NCI-H460 (cell line): ENCODE measurements around the gene CENPH. TPM values are rescaled to one million over a fixed set of nuclear protein-coding genes. Genes with fewer than 3 reads are reported as not detected.
A peak's percentile ranks its signal among the peaks of the same experiment; 100 is the strongest.
"Not testable (repeated sequence)": the region's sequence is repeated elsewhere in the genome, so short reads cannot be mapped to it uniquely, and the experiment has no call there.

Experiments
- DNase-seq: peaks from one replicate; pipeline ENCODE4 v3.0.0-alpha.2; 2016; ENCODE audit warnings: low read depth; ENCODE audit errors: extremely low read depth
- polyA plus RNA-seq: library from polyadenylated mRNA; depleted of rRNA; stranded (reverse); fragments of >200 nt; gene quantifications from 2 replicates; pipeline ENCODE4 v1.2.3, GENCODE V29; 2014; cell fraction: nucleus; rRNA removed
- total RNA-seq: library from RNA; depleted of rRNA; stranded (reverse); fragments of >200 nt; shearing (Covaris generic); gene quantifications from 2 replicates; pipeline ENCODE4 v1.2.3, GENCODE V29; 2014; rRNA removed

The CENPH gene, protein sequence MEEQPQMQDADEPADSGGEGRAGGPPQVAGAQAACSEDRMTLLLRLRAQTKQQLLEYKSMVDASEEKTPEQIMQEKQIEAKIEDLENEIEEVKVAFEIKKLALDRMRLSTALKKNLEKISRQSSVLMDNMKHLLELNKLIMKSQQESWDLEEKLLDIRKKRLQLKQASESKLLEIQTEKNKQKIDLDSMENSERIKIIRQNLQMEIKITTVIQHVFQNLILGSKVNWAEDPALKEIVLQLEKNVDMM
- total RNA-seq, result 39.1 and 41.6 TPM in 2 replicates
- 58.7 and 63.1 TPM in 2 replicates for polyA plus RNA-seq

DNA sequence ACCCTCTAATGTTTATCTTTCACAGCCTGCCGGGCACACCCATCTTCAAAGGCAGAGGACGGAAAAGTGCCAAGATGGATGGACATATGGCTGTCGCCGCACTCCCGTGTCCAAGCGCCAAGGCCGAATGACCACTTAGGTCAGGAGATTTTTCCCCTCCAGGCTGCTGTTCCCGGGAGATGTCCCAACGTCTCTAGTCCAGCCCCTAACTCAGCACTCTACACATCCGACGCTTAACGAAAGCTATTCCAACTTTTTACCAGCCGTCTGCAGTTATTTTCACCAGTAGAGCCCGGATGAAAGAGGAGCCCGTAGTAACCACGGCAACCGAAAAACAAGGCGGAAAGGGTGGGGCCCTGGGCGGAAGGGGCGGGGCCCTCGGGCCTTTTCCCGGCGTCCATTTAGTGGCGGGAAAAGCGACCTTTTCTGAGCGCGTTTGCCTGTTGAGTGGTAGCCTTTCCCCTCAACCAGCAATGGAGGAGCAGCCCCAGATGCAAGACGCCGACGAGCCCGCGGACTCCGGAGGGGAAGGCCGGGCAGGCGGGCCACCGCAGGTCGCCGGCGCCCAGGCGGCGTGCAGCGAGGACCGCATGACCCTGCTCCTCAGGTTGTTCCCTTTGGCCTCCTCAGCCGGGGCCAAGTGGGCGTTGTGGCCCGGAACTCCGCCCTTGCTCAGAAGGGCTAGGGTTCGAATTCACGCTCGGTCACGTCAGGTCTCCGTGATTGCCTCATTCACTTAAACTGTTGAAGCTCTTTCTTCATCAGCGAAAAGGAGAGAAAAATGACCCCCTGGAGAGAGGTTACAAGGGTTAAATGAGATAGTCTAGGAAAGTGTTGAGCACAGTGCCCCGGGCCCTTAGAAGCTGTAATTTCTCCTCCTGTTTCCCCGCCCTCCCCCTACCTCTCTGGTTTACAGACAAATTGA, at the start of gene CENPH:
Gene CENPH, plus strand, starts transcription at position 422 of the 925 bp plus-strand sequence. Its CDS starts 52 bp downstream, at position 474.
- peak; percentile 88 for DNase-seq

DNA sequence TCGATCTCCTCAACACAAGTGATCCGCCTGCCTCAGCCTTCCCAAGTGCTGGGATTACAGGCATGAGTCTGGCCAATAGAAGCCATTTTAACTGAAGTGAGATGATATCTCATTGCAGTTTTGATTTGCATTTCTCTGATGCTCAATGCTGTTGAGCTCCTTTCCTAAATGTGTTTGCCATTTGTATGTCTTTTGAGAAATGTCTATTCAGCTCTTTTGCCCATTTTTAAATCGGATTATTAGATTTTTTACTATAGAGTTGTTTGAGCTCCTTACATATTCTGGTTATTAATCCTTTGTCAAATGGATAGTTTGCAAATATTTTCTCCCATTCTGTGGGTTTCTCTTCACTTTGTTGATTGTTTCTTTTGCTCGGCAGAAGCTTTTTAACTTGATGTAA, 49.1 kb upstream of the CENPH start:
- not testable (repeated sequence) for DNase-seq

DNA sequence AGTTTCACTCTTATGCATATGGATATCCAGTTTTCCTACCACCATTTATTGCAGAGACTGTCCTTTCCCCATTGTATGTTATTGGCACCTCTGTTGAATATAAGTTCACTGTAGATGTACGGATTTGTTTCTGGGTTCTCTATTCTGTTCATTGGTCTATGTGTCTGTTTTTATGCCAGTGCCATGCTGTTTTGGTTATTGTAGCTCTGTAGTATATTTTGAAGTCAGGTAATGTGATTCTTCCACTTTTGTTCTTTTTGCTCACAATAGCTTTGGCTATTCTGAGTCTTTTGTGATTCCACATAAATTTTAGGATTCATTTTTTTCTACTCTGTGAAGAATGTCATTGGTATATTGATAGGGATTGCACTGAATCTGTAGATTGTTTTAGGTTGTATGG, 48.6 kb upstream of the CENPH start:
- DNase-seq, result no peak

DNA sequence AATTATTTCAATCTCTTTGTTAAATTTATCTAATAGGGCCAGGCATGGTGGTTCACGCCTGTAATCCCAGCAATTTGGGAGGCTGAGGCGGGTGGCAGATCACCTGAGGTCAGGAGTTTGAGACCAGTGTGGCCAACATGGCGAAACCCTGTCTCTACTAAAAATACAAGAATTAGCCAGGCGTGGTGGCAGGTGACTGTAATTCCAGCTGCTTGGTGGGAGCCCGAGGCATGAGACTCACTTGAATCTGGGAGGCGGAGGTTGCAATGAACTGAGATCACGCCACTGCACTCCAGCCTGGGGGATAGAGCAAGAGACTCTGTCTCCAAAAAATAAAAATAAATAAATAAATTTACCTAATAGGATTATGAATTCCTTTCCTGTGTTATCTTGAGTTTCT, 40.8 kb upstream of the CENPH start:
- DNase-seq, result not testable (repeated sequence)

DNA sequence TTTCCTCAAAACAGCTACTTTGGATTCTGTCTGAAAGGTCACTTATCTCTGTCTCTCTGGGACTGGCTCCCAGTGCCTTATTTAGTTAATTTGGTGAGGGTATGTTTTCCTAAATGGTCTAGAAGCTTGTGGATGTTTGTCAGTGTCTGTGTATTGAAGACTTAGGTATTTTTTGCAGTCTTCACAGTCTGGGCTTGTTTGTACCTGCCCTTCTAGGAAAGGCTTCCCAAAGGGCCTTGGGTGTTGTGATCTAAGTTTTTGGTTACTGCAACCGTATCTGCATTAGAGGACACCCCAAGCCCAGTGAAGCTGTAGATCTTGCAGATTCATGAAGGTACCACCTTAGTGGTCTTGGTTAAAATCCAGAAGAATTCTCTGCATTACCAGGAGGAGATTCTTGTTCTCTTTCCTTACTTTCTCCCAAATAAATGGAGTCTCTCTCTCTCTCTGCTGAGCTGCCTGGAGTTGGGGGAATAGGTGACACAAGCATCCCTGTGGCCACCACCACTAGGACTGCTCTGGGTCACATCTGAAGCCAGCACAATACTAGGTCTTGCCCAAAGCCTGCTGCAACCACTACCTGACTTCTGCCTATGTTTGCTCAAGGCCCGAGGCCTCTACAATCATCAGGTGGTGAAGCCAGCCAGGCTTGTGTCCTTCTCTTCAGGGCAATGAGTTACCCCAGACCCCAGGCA, 40.3 kb upstream of the CENPH start:
- no peak for DNase-seq

DNA sequence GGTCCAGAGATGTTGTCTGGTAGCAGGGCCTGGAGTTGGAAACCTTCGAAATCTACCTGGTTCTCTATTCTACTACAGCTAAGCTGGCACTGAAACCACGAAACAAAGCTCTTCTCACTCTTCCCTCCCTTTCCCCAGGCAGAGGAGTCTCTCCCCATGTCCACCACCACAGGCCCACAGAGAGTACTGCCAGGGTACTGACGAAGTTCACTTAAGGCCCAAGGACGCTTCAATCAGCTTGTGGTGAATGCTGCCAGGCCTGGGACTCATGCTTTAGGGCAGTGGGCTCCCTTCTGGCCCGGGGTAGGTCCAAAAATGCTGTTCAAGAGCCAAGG, 39.7 kb upstream of the CENPH start:
- DNase-seq, result no peak

DNA sequence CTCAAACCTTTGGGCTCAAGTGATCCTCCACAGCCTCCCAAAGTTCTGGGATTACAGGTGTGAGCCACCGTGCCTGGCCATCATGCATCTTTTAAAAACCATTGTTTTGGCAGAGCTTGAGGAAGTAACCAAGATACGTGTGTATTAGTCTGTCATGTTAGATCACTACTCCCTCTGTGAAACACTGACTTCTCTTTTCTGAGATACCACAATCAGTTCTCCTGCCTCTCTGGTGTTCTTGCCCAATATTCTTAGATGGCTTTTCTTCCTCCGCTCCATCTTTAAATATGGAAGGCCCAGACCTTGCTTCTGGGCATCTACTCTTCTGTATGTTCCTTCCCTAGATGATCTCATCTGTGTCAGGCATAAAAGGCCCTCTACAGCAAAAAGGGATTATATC, 36.7 kb upstream of the CENPH start:
- DNase-seq, result no peak

DNA sequence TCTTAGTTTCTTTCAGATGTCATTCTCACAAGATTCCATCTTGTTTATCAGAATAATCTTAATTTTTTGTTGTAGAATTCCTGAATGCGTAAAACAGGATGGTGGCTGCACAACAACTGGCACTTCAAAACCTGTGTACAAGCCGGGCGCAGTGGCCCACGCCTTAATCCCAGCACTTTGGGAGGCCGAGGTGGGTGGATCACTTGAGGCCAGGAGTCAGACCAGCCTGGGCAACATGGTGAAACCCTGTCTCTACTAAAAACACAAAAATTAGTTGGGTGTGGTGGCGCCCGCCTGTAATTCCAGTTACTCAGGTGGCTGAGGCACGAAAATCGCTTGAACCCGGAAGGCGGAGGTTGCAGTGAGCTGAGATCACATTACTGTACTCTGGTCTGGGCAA, 32.9 kb upstream of the CENPH start:
- DNase-seq, result no peak

DNA sequence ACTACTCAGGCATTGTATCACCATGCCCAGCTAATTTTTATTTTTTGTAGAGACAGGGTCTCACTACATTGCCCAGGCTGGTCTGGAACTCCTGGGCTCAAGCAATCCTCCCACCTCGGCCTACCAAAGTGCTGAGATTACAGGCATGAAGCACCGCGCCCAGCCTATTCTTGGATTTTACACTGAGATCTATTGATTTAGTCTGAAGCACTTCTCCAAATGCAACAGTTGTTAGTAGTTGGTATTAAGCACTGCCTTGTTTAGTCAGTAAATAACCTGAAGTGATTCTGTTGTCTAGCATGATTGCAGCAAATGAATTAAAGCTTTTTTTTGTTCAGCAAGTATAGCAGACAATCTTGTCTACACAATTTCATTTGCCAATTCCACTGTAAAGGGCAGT, 31.3 kb upstream of the CENPH start:
- DNase-seq, result no peak

DNA sequence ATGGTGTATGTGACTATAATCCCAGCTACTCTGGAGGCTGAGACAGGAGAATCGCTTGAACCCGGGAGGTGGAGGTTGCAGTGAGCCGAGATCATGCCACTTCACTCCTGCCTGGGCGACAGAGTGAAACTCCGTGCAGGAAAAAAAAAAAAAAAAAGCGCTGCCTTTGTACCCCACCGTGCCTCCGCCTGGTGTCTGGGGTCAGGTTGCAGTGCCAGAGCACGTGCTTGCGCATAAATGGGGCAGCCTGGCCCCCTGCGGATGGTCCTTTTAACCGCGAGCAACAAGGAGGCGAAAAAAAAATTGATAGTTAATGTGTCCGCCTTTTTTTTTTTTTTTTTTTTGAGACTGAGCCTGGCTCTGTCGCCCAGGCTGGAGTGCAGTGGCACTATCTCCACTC, 28.7 kb upstream of the CENPH start:
- no peak for DNase-seq

DNA sequence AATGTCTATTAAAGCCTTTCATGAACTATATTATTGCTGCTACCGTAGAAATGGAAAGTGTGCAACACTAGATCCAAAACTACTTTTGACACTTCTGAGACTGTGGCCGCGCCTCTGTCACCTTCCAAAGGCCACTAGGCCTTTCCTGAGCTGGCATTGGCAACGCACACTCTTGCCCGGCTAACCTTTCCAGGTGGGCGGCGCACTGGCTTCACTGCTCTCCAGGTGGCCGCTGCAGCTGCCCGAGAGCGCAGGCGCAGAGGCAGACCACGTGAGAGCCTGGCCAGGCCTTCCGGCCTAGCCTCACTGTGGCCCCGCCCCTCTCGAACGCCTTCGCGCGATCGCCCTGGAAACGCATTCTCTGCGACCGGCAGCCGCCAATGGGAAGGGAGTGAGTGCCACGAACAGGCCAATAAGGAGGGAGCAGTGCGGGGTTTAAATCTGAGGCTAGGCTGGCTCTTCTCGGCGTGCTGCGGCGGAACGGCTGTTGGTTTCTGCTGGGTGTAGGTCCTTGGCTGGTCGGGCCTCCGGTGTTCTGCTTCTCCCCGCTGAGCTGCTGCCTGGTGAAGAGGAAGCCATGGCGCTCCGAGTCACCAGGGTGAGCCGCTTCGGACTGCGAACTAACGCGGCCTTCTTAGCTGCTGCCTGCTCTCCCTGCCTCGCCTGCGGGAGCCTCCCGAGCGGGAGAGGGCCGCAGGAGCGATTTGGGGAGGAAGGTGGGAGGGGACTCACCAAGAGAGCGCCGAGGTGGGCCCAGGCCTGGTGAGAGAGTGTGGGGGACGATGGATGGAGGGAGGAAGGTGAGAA, 22.5 kb upstream of the CENPH start, which contains the start of gene CCNB1:
Gene CCNB1, plus strand, starts transcription at position 465 of the 807 bp plus-strand sequence. Its CDS starts 113 bp downstream, at position 578.
- DNase-seq, result peak; percentile 98

DNA sequence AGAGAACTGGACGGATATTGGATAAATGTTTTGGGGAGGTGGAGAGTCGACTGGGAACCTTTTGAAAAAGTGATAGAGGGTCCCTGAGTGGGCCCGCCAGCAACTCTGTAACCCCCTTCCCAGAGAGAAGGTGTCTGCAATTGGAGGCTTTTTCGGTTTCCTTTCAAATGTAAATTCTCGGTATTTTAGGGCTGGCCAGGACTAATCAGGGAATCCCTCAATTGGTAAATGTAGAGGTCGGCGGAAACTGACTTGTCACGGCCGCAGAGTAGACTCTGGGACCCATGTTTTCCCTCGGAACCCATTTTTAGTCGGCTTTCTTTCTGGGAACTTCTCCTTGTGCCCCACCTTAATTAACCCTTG, 21.9 kb upstream of the CENPH start:
- no peak for DNase-seq

DNA sequence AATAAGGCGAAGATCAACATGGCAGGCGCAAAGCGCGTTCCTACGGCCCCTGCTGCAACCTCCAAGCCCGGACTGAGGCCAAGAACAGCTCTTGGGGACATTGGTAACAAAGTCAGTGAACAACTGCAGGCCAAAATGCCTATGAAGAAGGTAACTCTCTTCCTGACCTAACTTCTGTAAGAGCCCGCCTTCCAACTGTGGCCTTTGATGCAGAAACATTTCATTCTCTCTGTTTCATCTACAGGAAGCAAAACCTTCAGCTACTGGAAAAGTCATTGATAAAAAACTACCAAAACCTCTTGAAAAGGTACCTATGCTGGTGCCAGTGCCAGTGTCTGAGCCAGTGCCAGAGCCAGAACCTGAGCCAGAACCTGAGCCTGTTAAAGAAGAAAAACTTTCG, 21.5 kb upstream of the CENPH start:
- DNase-seq, result no peak

DNA sequence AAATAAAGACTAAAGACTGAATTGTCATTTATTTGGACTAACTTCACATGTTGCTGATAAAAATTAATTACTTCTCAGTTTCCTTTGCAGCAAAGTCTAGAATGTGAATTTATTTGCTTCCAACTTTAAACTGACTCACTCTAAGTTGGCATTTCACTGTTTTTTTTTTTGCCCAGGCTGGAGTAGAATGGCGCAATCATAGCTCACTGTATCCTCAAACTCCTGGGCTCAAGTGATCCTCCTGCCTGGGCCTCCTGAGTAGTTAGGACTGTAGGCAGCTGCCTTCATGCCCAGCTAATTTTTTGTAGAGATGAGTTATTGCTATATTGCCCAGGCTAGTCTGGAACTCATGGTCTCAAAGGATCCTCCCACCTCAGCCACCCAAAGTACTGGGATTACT, 18.9 kb upstream of the CENPH start:
- DNase-seq, result no peak

DNA sequence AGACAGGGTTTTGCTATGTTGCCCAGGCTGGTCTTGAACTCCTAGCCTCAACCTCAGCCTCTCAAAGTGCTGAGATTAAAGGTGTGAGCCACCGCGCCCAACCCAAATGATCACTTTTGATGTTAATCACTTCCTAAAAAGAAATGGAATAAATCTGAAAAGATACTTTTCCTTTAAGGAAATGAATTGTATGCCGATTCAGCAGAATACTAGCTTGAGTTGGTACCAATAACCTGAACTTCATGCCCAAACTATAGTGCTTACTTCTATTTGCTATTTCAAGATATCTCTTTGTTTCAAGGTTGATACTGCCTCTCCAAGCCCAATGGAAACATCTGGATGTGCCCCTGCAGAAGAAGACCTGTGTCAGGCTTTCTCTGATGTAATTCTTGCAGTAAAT, 18.4 kb upstream of the CENPH start:
- no peak for DNase-seq

DNA sequence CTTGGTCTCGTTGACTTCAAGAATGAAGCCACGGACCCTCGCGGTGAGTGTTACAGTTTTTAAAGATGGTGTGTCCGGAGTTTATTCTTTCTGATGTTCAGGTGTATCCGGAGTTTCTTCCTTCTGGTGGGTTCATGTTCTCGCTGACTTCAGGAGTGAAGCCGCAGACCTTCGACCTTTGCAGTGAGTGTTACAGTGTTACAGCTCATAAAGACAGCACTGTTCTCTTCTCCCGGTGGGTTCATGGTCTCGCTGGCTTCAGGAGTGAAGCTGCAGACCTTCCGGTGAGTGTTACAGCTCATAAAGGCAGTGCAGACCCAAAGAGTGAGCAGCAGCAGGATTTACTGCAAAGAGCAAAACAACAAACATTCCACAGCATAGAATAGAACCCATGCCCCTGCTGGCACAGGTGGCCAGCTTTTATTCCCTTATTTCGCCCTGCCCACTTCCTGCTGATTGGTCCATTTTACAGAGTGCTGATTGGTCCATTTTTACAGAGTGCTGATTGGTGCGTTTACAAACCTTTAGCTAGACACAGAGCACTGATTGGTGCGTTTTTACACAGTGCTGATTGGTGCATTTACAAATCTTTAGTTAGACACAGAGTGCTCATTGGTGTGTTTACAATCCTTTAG, 7.6 kb upstream of the CENPH start:
- DNase-seq, result not testable (repeated sequence)

DNA sequence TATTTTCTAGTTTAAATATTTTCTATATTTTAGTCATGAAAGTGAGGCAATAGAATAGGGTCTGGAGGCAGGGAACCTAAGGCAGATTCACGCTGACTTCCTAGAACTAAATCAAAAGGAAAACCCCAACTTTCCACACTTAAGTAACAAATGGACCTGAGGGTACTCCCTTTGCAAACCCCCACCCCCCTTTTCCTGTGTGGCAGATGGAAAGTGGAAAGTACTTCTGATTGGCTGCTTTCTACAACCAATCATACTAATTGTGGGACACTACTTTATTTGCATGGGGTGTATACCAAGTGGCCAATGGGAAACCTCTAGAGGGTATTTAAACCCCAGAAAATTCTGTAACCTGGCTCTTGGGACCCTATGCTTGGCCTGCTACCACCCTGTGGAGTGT, 4.8 kb upstream of the CENPH start:
- DNase-seq, result no peak

DNA sequence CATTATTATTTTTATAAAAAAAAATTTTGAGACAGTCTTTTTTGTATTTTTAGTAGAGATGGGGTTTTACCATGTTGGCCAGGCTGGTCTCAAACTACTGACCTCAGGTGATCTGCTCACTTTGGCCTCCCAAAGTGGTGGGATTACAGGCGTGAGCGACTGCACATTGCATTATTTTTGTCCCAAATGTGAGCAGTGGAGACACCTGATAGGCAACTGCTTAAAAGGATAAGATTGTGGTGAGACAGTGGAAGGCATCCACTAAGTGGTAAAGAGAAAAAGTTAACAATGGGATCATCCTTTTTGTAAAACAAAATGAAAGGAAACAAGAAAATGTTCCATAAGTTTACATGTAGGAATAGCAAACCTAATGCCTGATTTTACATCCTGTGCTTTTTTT, 2.0 kb upstream of the CENPH start:
- DNase-seq, result no peak

DNA sequence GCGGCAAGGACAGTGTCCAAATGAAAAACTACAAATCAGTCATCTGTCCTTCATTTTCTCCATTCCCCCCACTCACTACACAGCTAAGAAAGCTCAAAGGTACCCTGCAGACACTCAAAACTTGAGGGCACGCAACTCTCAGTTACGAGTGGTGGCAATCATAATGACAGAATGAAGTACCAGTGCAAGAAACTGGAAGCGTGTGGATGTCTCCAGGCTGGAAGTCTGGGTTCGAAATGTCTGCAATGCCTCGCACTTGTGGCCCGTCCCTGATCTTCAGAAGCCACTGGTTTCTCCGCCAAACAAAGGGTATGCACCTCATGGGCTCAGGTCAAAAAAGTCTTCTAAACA, 597 bp upstream of the CENPH start:
- DNase-seq, result no peak

DNA sequence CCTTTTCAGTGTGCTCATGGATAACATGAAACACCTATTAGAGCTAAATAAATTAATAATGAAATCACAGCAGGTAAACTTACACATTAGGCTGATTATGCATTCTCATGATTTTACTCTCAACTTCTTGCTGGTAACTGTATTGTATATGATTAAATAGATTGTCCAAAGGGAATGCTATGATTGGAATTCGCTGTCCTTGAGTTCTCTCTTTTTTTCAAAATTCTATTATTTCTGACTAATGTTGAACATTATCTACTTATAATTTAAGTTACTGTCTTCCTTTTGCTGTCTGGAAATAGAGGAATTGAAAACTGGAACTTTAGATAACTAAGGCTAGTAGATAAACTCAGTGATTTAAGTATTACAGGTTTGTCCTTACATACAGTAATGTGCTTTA, 13.1 kb downstream of the CENPH start:
- no peak for DNase-seq
